Glutamatergic neuron (in vitro differentiated cells): ENCODE data around the gene SH3D21. TPM values are rescaled to one million over a fixed set of nuclear protein-coding genes. Genes with fewer than 3 reads are reported as not detected.

Experiments used
- DNase-seq: peaks from one replicate; pipeline ENCODE4 v3.0.0; 2022
- H3K27ac Mint-ChIP-seq: one replicate; pipeline ENCODE4 v1.8.0; 2020; ENCODE audit warnings: mild to moderate bottlenecking, mixed read lengths, inconsistent platforms; ENCODE audit not compliant: unreplicated experiment
- H3K27me3 Mint-ChIP-seq: one replicate; pipeline ENCODE4 v1.8.0; 2020; ENCODE audit warnings: mild to moderate bottlenecking, moderate library complexity, mixed read lengths, inconsistent platforms; ENCODE audit not compliant: unreplicated experiment
- H3K36me3 Mint-ChIP-seq: one replicate; pipeline ENCODE4 v1.8.0; 2020; ENCODE audit warnings: mild to moderate bottlenecking, mixed read lengths, inconsistent platforms; ENCODE audit not compliant: unreplicated experiment
- H3K4me1 Mint-ChIP-seq: one replicate; pipeline ENCODE4 v1.8.0; 2020; ENCODE audit warnings: mild to moderate bottlenecking, low read depth, mixed read lengths, inconsistent platforms; ENCODE audit not compliant: unreplicated experiment
- H3K4me3 Mint-ChIP-seq: one replicate; pipeline ENCODE4 v1.8.0; 2020; ENCODE audit warnings: mild to moderate bottlenecking, mixed read lengths, inconsistent platforms; ENCODE audit not compliant: unreplicated experiment
- H3K9me3 Mint-ChIP-seq: one replicate; pipeline ENCODE4 v1.8.0; 2020; ENCODE audit warnings: mild to moderate bottlenecking, moderate library complexity, mixed read lengths, inconsistent platforms; ENCODE audit not compliant: unreplicated experiment
- total RNA-seq: library from RNA; stranded (reverse); fragmentation: NEBNext Ultra II Directional; extraction: Animal tissue kit (Norgen Biotek cat#: 25700); gene quantifications from one replicate; pipeline ENCODE4 v1.2.1, GENCODE V29; 2021; ENCODE audit not compliant: unreplicated experiment
- TF ChIP-seq, protein P1 (sequence below): fragments of 200-600 bp; sonication (generic); IDR thresholded peaks from one replicate; pipeline ENCODE4 v1.5.0; 2021; ENCODE audit not compliant: partially characterized antibody, unreplicated experiment

Gene SH3D21
- total RNA-seq, 1 donor from 2014 or later, result 11.8 TPM

- no peak for DNase-seq
- Mint-ChIP-seq H3K9me3 (peaks cover 7% of the 10 kb centered on the region), H3K4me1 (peaks cover 2% of the 10 kb centered on the region), H3K27ac (no peak overlapping the region), H3K36me3 (peaks cover 6% of the 10 kb centered on the region), H3K4me3 (no peak overlapping the region), H3K27me3 (peaks cover 30% of the 10 kb centered on the region)
- TF ChIP-seq, protein P1, sequence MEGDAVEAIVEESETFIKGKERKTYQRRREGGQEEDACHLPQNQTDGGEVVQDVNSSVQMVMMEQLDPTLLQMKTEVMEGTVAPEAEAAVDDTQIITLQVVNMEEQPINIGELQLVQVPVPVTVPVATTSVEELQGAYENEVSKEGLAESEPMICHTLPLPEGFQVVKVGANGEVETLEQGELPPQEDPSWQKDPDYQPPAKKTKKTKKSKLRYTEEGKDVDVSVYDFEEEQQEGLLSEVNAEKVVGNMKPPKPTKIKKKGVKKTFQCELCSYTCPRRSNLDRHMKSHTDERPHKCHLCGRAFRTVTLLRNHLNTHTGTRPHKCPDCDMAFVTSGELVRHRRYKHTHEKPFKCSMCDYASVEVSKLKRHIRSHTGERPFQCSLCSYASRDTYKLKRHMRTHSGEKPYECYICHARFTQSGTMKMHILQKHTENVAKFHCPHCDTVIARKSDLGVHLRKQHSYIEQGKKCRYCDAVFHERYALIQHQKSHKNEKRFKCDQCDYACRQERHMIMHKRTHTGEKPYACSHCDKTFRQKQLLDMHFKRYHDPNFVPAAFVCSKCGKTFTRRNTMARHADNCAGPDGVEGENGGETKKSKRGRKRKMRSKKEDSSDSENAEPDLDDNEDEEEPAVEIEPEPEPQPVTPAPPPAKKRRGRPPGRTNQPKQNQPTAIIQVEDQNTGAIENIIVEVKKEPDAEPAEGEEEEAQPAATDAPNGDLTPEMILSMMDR, result no peak
Measured at GRCh38 chr1:36322041-36322785, 16.0 kb downstream of the SH3D21 start.

DNA sequence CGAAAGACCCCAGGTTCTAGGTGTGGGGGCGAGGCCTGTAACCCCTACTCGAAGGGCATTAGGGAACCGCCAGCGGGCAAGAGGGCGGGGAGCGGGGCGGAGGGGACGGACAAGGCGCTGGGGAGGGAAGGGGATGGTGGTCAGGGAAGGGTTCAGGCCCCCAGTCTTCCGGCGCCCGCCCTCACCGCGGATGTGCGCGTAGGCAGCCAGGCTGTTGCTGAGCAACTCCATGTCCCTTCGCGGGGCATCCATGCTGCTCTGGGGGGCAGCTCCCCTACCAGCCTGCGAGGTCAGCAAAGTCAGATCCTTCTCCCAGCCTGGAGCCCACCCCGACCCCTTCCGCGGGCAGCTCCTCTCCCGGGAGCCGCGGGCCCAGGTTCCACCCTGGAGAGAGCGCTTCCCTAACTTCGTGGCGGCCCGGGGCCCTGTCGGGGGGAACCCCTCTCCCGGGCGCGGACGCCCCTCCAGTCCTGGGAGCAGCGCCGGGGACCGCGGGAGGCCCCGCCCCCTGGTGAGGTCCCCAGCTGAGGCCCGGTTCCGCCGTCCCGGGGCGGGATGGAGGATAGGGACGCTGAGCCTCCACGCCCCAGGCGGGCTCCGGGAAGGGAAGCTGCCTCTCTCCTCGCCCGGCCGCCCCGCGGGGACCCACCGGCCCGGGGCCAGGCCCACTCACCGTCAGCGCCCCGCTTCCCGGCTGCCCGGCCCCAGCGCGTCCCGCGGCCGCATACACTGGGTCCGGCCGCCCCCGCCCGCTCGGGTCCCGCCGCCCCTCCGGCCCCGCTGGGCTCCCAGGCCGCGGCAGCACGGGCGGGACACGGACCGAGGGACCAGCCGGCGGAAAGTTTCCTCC lies 16.8 kb downstream of the SH3D21 start:
- peaks cover 2% of the 10 kb centered on the region for H3K4me1 Mint-ChIP-seq
- TF ChIP-seq, protein P1, result no peak

DNA sequence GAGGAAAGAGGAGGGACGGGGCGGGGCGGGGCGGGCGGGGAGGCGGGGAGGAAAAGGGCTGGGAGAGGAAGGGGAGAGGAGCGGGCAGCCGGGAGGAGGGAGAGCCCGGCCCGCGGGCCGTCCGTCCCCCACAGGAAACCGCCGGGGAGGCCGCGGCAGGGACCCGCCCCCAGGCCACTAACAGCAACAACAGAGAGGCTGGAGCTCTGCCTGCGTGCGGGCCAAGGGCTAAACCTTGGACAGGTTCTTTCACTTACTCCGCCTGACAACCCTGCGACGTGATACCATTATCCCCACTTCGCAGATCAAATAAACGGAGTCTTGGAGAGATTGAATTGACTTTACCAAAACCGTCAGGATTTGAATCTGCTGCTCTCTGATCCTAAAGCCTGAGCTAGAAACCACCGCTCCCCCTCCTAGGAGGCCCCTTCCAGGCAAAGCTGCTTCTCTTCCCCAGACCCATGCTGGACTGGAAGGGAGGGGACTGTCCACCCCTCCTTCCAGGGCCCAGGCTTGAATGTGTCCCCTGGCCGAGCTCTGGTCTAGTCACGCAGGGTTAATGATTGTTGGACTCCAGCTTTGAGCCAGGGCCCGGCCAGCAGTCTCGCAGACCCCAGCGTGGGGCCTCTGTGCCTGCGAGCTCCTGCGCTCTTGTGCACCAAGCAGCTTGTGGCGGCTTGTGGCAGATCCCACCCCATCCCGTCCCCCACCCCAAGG lies 17.6 kb downstream of the SH3D21 start, which contains the start of gene EVA1B:
EVA1B (minus strand) TSS at position 10 of the 717 bp plus-strand sequence. CDS start 608 bp downstream, outside the sequence.
- Mint-ChIP-seq H3K27me3 (peaks cover 28% of the 10 kb centered on the region), H3K36me3 (no peaks in the 10 kb centered on the region), H3K4me3 (peak within 1 kb of the TSS; percentile 50), H3K9me3 (peaks cover 3% of the 10 kb centered on the region), H3K4me1 (peaks cover 4% of the 10 kb centered on the region), H3K27ac (no peak within 1 kb of the TSS)
- TF ChIP-seq, protein P1, result no peak
- no peak for DNase-seq

More for the DNA sequence above, 16.8 kb downstream of the SH3D21 start:
- peak; percentile 47 for DNase-seq
- Mint-ChIP-seq H3K27ac (no peak overlapping the region), H3K4me3 (peak overlapping the region; percentile 42), H3K9me3 (peaks cover 5% of the 10 kb centered on the region), H3K27me3 (peaks cover 27% of the 10 kb centered on the region), H3K36me3 (peaks cover 3% of the 10 kb centered on the region)

DNA sequence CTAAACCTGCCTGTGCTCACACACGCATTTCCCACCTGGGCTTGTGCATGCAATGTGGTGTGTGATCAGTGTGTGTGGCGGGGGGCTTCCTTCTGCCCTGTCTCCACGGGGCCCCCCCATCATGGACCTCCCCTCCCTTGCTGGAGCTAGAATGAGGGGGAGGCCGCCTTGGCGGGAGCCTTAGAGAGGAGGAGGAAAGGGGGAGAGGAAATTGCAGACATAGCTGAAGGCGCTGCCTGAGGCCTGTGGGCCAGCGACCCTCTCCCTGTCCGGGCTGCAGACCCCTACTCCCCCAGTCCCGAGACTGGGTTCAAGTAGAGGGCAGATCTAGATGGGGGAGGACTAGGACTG lies 18.2 kb downstream of the SH3D21 start:
- H3K36me3 Mint-ChIP-seq, result no peaks in the 10 kb centered on the region
- peaks cover 29% of the 10 kb centered on the region for H3K27me3 Mint-ChIP-seq
- TF ChIP-seq, protein P1, result no peak
- peaks cover 5% of the 10 kb centered on the region for H3K4me1 Mint-ChIP-seq
- no peak for DNase-seq
- no peak overlapping the region for H3K27ac Mint-ChIP-seq
- no peak overlapping the region for H3K4me3 Mint-ChIP-seq
- H3K9me3 Mint-ChIP-seq, result peaks cover 3% of the 10 kb centered on the region
